VCaP (cell line): ENCODE results near the gene FARS2.

Experiments
- H3K27ac ChIP-seq: fragments of 450-650 bp; 2 replicates; pipeline ENCODE4 v1.5.1; 2017
- TF ChIP-seq, protein P1 (sequence below): fragments of 450-650 bp; conservative IDR thresholded peaks from 2 replicates; pipeline ENCODE4 v1.5.1; 2017; ENCODE audit warnings: mild to moderate bottlenecking, moderate library complexity

FARS2 gene

DNA sequence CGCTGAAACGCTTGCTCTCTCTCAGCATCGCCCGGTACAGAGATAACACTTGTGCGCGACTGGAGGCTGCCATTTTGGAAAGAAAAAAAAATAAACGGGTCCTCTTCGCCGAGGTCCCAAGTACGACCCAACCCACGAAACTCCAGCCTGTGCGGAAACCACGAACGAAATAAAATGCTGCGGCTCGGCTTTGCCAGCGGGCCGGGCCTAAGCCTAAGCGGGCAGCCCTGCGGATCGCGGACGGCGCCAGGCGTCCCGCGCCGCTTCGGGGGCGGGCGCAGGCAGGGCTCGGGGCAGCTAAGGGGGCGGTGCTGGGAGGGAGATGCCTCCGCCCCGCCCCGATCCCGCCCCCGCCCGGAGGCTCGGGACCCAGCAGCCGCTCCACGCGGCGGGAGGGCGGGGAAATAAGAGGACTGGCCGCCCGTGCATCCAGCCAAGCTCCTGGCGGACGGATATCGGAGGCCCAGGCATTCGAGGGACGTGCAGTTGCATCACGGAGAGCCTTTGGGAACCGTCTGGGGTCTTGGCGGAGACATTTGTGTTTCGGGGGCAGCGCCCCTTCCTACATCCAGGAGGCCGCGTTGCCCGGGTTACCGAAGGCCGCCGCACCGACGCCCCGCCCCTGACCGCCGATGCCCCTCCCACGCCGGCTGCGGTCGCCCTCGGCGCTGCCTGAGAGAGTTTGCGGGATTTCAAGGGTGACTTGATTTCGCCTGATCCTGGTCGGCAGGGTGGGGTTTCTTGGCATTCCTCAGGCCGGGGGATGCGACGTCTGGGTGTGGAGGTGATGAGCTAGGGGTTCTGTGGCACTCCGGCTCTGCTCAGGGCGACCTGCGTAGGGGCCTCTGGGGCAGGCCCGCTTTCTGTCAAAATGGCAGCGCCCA, at the start of gene FARS2, which contains the start of gene LYRM4:
Gene FARS2, plus strand, starts transcription at position 853 of the 884 bp plus-strand sequence.
Gene LYRM4, minus strand, starts transcription at position 290 of the 884 bp plus-strand sequence. Its CDS starts 217 bp downstream, at position 73.
- peak within 1 kb of the TSS; percentile 89 for H3K27ac ChIP-seq
- TF ChIP-seq, protein P1, sequence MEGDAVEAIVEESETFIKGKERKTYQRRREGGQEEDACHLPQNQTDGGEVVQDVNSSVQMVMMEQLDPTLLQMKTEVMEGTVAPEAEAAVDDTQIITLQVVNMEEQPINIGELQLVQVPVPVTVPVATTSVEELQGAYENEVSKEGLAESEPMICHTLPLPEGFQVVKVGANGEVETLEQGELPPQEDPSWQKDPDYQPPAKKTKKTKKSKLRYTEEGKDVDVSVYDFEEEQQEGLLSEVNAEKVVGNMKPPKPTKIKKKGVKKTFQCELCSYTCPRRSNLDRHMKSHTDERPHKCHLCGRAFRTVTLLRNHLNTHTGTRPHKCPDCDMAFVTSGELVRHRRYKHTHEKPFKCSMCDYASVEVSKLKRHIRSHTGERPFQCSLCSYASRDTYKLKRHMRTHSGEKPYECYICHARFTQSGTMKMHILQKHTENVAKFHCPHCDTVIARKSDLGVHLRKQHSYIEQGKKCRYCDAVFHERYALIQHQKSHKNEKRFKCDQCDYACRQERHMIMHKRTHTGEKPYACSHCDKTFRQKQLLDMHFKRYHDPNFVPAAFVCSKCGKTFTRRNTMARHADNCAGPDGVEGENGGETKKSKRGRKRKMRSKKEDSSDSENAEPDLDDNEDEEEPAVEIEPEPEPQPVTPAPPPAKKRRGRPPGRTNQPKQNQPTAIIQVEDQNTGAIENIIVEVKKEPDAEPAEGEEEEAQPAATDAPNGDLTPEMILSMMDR = no peak

DNA sequence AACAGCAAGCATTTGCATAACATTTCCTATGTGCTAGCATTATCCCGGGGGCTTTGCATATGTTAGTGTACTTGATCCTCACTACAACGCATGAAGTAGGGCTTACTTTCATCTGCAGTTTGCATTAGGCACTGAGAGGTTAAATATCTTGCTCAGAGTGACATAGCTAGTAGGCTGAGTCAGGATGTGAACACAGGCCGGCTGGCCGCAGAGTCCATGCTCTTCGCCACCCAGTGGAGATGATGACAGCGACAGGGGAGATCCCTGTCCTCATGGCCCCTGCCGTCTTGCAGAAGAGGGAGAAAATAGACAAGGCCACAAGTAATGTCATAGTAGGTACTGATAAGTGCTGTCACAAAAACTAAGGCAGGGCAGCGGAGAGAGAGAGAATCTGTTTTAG, 47.5 kb upstream of the FARS2 start:
- TF ChIP-seq, protein P1 = no peak
- H3K27ac ChIP-seq = peak overlapping the region; percentile 56

DNA sequence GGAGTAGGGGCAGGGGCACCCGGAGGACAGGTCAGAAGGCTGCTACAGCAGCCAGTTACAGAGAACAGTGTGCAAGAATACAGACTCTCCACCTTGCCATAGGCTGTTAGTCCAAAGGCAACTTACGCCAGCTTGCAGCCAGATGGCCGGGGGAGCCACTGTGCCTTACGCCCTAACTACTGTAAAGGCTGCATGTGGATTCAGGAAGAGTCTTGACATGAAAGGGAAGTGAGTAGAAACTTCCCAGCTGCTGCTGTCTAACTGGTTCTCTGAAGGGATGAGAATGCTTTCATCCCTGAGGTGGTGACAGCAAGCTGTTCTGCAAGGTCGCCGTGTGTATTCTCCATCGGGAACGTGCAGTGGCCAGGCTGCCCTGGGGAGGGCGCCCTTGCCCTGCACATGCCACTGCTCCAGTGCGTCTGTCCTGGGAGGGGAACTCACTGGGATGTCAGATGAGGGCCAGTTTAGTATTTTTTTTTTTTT, 46.7 kb upstream of the FARS2 start:
- H3K27ac ChIP-seq = peak overlapping the region; percentile 56
- TF ChIP-seq, protein P1 = peak; percentile 66

DNA sequence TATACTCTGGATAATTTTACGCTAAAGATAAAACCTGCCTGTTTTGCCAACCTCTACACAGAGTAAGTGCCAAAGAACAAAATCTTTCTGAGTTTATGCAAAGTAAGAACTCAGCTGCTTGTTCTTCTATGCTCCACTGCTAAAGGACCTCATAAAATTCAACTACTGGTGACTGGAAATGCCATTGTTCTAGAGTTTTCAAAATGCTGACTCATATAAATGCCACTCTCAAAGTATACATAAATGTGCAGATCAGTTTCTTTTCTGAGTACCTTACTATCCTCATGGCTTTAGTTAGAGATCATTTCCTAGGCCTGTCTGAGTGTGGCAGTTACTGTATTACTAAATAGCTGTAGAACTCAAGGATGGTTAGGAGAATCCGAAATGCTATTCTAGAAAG, 46.2 kb upstream of the FARS2 start:
- TF ChIP-seq, protein P1 = no peak
- peak overlapping the region; percentile 56 for H3K27ac ChIP-seq

DNA sequence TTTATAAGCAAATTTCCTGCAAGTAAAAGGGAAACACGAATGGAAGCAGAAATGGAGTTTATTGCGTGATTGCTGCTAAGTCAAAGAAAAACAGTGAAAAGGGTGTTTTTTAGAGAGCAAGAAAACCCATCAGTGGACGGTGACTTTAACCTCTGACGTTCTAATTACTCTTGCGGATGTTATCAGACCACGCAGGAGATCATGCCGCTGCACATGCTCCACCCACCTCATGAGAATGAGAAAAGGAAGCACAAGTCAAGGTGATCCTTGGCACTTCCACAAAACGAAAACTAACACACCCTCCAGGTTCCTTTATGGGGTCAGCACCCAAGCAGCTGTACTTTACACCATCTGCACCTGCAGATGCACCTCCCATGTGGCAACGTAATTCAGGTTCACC, 45.5 kb upstream of the FARS2 start:
- TF ChIP-seq, protein P1 = no peak
- H3K27ac ChIP-seq = peak overlapping the region; percentile 56; the same call in 1 of the 2 replicates

DNA sequence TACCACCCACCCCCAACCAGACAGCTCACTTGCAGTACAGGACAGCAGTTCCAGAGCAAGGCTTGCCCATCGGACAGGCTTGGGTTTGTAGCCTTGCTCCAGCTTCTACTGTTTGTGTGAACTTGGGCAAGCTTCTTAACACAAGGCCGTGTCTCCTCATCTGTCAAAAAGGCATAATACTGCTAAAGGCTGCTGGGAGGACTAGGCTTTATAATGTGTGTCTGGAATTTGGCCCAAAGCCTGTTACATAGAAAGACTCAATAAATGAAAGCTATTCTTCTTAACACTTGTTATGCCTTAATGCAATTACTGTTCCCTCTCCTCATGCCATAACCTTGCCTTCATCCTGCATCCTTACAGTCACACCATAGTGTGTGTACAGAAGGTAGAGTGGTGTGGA, 44.0 kb upstream of the FARS2 start:
- no peak overlapping the region for H3K27ac ChIP-seq
- TF ChIP-seq, protein P1 = no peak

DNA sequence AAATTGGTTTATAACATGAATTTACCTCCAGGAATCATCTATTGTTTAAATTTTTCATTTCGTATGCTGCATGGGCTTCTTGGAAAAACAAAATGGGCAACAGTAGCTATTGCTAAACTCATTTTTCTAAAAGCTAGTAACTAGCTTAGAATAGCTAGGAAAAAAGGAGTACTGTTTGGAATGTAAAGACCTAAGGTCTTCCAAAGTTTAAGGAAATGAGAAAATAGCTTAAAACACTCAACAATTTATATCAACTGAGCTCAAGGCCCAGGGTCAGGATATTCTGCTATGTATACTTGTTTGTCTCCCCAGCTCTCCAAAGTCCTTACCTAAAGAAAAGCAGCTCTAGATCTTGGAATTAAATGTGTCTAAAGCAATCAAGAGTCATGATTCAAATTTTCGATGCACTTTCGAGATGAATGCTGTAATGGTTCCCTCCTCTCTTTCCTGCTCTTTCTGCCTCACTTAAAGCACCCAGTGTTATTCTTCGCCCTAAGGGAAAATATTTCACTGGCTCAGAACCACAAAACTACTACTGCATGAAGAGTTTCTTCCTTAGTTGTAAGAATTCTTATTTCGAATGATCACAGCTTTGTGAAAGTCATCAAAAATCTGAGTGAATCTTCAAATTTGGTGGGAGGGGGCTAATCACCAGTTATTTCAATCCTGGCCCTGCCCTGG, 42.2 kb upstream of the FARS2 start:
- H3K27ac ChIP-seq = no peak overlapping the region
- TF ChIP-seq, protein P1 = no peak
